GM10847 (cell line): ENCODE results near the gene RADIL.

Source experiments
- POLR2A ChIP-seq: IDR thresholded peaks from 2 replicates; pipeline ENCODE4 v1.6.1; 2011; ENCODE audit not compliant: insufficient read length; ENCODE audit errors: extremely low read depth

RADIL gene

GRCh38 chr7:4774658-4775249 is 108.8 kb downstream of the RADIL start:
- TF ChIP-seq POLR2A: no peak

- TF ChIP-seq POLR2A: no peak
Measured at GRCh38 chr7:4774007-4774406, 109.5 kb downstream of the RADIL start.

- TF ChIP-seq POLR2A: no peak
Measured at GRCh38 chr7:4772306-4772705, 111.2 kb downstream of the RADIL start.

- TF ChIP-seq POLR2A: no peak
Measured at GRCh38 chr7:4771737-4772136, 111.8 kb downstream of the RADIL start.

- TF ChIP-seq POLR2A: no peak
Measured at GRCh38 chr7:4770886-4771285, 112.6 kb downstream of the RADIL start.

GRCh38 chr7:4769761-4770160 is 113.8 kb downstream of the RADIL start:
- no peak for TF ChIP-seq POLR2A

- TF ChIP-seq POLR2A: no peak
Measured at GRCh38 chr7:4768597-4769569, 114.6 kb downstream of the RADIL start.

- TF ChIP-seq POLR2A: no peak
Measured at GRCh38 chr7:4766666-4767519, 116.6 kb downstream of the RADIL start.

- no peak for TF ChIP-seq POLR2A
Measured at GRCh38 chr7:4765776-4766490, 117.6 kb downstream of the RADIL start.

- TF ChIP-seq POLR2A: no peak
Measured at GRCh38 chr7:4764402-4765007, 119.0 kb downstream of the RADIL start.

- TF ChIP-seq POLR2A: no peak
Measured at GRCh38 chr7:4763794-4764185, 119.7 kb downstream of the RADIL start.

GRCh38 chr7:4763091-4763793 is 120.3 kb downstream of the RADIL start:
- TF ChIP-seq POLR2A: no peak

GRCh38 chr7:4762121-4763055 is 121.1 kb downstream of the RADIL start:
- TF ChIP-seq POLR2A: no peak
